Glutamatergic neuron (in vitro differentiated cells): Measurements from ENCODE around the gene CAMTA1. TPM values are rescaled to one million over a fixed set of nuclear protein-coding genes. Genes with fewer than 3 reads are reported as not detected.

Experiments
- DNase-seq: peaks from one replicate; pipeline ENCODE4 v3.0.0; 2022
- H3K27ac Mint-ChIP-seq: one replicate; pipeline ENCODE4 v1.8.0; 2020; ENCODE audit warnings: mild to moderate bottlenecking, mixed read lengths, inconsistent platforms; ENCODE audit not compliant: unreplicated experiment
- H3K27me3 Mint-ChIP-seq: one replicate; pipeline ENCODE4 v1.8.0; 2020; ENCODE audit warnings: mild to moderate bottlenecking, moderate library complexity, mixed read lengths, inconsistent platforms; ENCODE audit not compliant: unreplicated experiment
- H3K36me3 Mint-ChIP-seq: one replicate; pipeline ENCODE4 v1.8.0; 2020; ENCODE audit warnings: mild to moderate bottlenecking, mixed read lengths, inconsistent platforms; ENCODE audit not compliant: unreplicated experiment
- H3K4me1 Mint-ChIP-seq: one replicate; pipeline ENCODE4 v1.8.0; 2020; ENCODE audit warnings: mild to moderate bottlenecking, low read depth, mixed read lengths, inconsistent platforms; ENCODE audit not compliant: unreplicated experiment
- H3K4me3 Mint-ChIP-seq: one replicate; pipeline ENCODE4 v1.8.0; 2020; ENCODE audit warnings: mild to moderate bottlenecking, mixed read lengths, inconsistent platforms; ENCODE audit not compliant: unreplicated experiment
- H3K9me3 Mint-ChIP-seq: one replicate; pipeline ENCODE4 v1.8.0; 2020; ENCODE audit warnings: mild to moderate bottlenecking, moderate library complexity, mixed read lengths, inconsistent platforms; ENCODE audit not compliant: unreplicated experiment
- total RNA-seq: library from RNA; stranded (reverse); fragmentation: NEBNext Ultra II Directional; extraction: Animal tissue kit (Norgen Biotek cat#: 25700); gene quantifications from one replicate; pipeline ENCODE4 v1.2.1, GENCODE V29; 2021; ENCODE audit not compliant: unreplicated experiment
- TF ChIP-seq, protein P1 (sequence below): fragments of 200-600 bp; sonication (generic); IDR thresholded peaks from one replicate; pipeline ENCODE4 v1.5.0; 2021; ENCODE audit not compliant: partially characterized antibody, unreplicated experiment

Gene CAMTA1
- total RNA-seq, 1 donor from 2014 or later = 77.2 TPM

DNA sequence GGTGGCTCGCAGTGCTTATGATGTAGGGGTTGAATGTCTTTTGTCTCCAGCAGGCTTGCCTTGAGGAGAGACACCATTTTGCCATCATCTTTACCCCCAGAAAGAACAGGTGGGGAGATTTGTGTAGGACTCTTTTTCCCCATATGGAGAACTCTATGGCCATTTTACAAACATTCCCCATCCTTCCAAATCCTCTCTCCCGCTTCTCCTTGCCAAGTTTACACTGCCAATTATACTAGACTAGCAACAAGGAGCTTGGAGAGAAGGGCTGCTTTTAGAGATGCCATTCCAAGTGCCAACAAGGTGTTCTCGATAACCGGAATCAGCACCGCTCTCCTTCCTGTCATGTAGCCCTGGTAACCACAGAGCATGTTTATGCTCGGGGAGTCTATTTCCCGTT, 233.1 kb downstream of the CAMTA1 start:
- H3K9me3 Mint-ChIP-seq = no peaks in the 10 kb centered on the region
- no peak overlapping the region for H3K4me3 Mint-ChIP-seq
- H3K27me3 Mint-ChIP-seq = peaks cover 3% of the 10 kb centered on the region
- TF ChIP-seq, protein P1, sequence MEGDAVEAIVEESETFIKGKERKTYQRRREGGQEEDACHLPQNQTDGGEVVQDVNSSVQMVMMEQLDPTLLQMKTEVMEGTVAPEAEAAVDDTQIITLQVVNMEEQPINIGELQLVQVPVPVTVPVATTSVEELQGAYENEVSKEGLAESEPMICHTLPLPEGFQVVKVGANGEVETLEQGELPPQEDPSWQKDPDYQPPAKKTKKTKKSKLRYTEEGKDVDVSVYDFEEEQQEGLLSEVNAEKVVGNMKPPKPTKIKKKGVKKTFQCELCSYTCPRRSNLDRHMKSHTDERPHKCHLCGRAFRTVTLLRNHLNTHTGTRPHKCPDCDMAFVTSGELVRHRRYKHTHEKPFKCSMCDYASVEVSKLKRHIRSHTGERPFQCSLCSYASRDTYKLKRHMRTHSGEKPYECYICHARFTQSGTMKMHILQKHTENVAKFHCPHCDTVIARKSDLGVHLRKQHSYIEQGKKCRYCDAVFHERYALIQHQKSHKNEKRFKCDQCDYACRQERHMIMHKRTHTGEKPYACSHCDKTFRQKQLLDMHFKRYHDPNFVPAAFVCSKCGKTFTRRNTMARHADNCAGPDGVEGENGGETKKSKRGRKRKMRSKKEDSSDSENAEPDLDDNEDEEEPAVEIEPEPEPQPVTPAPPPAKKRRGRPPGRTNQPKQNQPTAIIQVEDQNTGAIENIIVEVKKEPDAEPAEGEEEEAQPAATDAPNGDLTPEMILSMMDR = no peak
- H3K27ac Mint-ChIP-seq = no peak overlapping the region
- peaks cover 4% of the 10 kb centered on the region for H3K4me1 Mint-ChIP-seq
- no peak for DNase-seq
- no peaks in the 10 kb centered on the region for H3K36me3 Mint-ChIP-seq

DNA sequence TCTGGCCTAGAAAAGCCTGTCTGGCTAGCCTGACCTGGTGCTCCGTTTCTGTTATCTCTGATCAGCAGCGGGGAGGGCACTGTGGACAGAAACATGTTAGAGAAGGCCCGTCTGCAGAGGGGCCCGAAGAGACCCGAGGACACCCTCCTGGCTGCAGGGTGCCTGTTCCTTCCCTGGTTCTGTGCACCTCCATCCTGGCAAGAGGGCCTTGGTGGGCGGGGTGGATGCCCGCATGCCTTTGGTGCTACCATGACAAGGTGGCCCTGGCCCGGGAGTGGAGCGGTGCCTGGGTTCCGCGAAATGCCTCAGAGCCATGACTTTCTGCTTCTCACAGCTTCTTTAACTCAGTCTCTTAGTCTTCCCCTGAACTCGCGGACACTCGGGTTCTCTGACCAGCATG, 233.6 kb downstream of the CAMTA1 start:
- TF ChIP-seq, protein P1 = no peak
- Mint-ChIP-seq H3K9me3 (no peaks in the 10 kb centered on the region), H3K27ac (no peak overlapping the region), H3K36me3 (no peaks in the 10 kb centered on the region), H3K27me3 (peaks cover 3% of the 10 kb centered on the region), H3K4me1 (peaks cover 4% of the 10 kb centered on the region), H3K4me3 (no peak overlapping the region)
- no peak for DNase-seq

DNA sequence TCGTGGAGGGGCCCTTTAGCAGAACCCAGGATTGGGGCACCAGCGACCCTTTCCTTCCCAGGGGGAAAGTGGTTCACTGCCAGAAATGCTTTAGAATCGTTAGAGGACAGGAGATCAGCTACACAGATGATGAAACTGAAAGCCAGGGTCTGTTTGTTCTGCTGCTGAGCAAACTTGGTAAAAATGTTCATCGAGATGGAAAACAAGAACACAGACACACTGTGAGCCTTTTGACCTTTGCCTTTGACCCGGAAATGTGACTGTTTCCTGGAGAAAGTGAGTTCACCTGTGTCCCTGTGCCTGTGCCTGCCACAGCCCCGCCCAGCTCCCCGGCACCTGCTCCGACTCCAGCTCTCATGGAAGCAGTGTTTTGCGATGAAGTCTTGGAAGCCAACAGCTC, 234.3 kb downstream of the CAMTA1 start:
- peaks cover 3% of the 10 kb centered on the region for H3K27me3 Mint-ChIP-seq

DNA sequence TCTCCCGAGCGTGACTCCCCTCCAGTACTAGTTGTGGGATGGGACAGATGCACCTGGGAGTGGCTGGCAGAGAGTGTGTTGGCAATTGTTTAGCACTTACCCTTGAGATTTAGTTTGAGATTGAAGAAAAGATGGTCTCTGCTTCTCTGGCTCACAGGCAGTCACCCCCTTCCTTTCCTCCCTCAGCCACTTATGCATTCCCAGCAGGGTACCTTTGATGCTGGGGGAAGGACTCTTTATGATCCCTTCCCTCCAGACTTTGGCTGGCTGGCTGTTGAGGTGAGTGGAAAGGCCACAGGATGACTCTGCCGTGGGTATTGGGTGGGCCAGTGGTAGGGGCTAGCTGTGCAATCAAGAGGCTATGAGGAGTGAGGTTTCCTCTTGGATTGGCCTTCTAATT, 236.8 kb downstream of the CAMTA1 start:
- Mint-ChIP-seq H3K4me3 (no peak overlapping the region), H3K27ac (no peak overlapping the region), H3K9me3 (no peaks in the 10 kb centered on the region), H3K36me3 (no peaks in the 10 kb centered on the region), H3K27me3 (no peaks in the 10 kb centered on the region), H3K4me1 (peaks cover 14% of the 10 kb centered on the region)
- DNase-seq = no peak
- TF ChIP-seq, protein P1 = no peak

More for the DNA sequence above, 234.3 kb downstream of the CAMTA1 start:
- TF ChIP-seq, protein P1 = no peak
- Mint-ChIP-seq H3K4me1 (peaks cover 4% of the 10 kb centered on the region), H3K9me3 (no peaks in the 10 kb centered on the region), H3K4me3 (no peak overlapping the region), H3K27ac (no peak overlapping the region), H3K36me3 (no peaks in the 10 kb centered on the region)
- DNase-seq = no peak

DNA sequence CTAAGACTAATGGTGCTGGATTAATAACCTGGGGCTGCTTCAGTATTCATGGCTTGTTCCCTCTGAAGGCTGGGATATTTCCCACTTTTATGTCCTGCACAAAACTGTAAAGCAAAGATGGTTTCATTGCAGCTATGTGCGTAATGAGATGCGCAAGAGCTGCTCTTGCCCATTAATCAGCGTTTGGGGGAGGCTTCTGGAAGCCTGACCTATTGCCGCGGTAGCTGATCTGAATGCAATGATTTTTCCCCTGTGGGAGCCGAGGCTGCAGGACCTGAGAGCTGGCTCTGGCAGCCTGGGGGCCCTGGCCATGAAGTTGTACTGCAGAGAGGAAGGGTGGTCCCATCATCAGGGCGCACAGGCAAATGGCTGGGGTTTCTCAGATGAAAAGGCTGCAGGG, 239.8 kb downstream of the CAMTA1 start:
- Mint-ChIP-seq H3K27me3 (peaks cover 3% of the 10 kb centered on the region), H3K36me3 (no peaks in the 10 kb centered on the region), H3K9me3 (no peaks in the 10 kb centered on the region), H3K4me1 (peaks cover 17% of the 10 kb centered on the region), H3K27ac (no peak overlapping the region), H3K4me3 (peak overlapping the region; percentile 33)
- no peak for DNase-seq
- TF ChIP-seq, protein P1 = no peak
